IPS-20b (cell line): ENCODE data around the gene PPP1CA.

Experiments
- H3K27ac ChIP-seq: one replicate; pipeline ENCODE4 v1.5.1; 2013; ENCODE audit warnings: low read length
- H3K27me3 ChIP-seq: 2 replicates; pipeline ENCODE4 v1.6.1; 2013; ENCODE audit warnings: mild to moderate bottlenecking, low read length, inconsistent platforms; ENCODE audit not compliant: insufficient read depth
- H3K36me3 ChIP-seq: 2 replicates; pipeline ENCODE4 v1.6.1; 2013; ENCODE audit warnings: low read depth, mild to moderate bottlenecking, inconsistent platforms, low read length, moderate library complexity; ENCODE audit not compliant: insufficient read depth
- H3K4me1 ChIP-seq: 2 replicates; pipeline ENCODE4 v1.6.1; 2013; ENCODE audit warnings: mild to moderate bottlenecking, control low read depth, inconsistent platforms, low read length, moderate library complexity; ENCODE audit not compliant: insufficient read depth
- H3K4me3 ChIP-seq: 2 replicates; pipeline ENCODE4 v1.5.1; 2013; ENCODE audit warnings: mild to moderate bottlenecking, low read length, inconsistent platforms
- H3K9ac ChIP-seq: 2 replicates; pipeline ENCODE4 v1.6.1; 2013; ENCODE audit warnings: low read depth, mild to moderate bottlenecking, inconsistent platforms, low read length, moderate library complexity
- H3K9me3 ChIP-seq: 2 replicates; pipeline ENCODE4 v1.6.1; 2013; ENCODE audit warnings: mild to moderate bottlenecking, low read depth, low read length, inconsistent platforms; ENCODE audit not compliant: insufficient read depth

Gene PPP1CA

DNA sequence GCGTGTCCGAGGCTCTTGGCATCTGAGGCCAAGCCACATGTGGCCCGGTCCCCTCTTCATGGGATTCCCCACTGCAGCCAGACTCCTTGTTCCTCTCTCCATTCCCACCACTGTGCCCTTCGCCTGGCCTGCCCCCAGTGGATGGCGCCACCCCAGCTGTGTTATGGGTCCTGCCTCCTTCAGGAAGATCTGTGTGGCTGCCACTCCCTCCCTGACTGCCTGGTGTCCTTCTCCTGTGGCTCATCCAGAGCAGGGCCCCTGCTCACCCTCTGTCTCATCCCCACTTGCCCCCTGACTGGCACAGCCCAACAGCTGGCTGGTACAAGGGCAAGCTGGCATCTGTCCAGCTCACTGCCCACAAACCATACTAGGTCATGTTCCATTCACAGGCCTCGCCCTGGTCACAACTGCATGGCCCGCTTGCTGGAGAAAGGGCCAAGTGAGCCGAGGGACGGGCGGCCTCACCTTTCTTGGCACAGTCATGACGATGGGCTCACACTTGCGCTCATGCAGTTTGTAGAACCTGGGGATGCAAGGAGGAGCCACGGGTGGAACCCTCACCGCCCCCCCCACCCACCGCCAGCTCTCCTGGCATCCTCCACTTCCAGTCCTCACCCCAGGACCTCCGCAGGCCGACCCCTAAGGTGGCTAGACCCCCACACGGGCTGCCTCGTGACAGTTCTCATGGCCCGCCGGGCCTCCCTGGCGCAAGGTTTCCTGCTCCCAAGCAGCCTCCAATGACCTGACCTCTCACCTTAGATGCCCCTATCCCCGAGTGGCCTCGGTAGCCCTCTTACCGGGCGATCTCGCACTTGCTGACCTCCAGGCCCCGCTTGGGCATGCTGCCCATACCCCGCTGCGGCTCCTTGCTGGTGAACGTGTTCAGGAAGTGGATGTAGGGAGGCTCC is 37.9 kb upstream of the PPP1CA start:
- no peak overlapping the region for H3K9ac ChIP-seq
- H3K27ac ChIP-seq = no peak overlapping the region
- H3K9me3 ChIP-seq = no peaks in the 10 kb centered on the region
- peaks cover 4% of the 10 kb centered on the region for H3K4me1 ChIP-seq
- H3K36me3 ChIP-seq = peaks cover 19% of the 10 kb centered on the region
- H3K27me3 ChIP-seq = no peaks in the 10 kb centered on the region
- H3K4me3 ChIP-seq = no peak overlapping the region

DNA sequence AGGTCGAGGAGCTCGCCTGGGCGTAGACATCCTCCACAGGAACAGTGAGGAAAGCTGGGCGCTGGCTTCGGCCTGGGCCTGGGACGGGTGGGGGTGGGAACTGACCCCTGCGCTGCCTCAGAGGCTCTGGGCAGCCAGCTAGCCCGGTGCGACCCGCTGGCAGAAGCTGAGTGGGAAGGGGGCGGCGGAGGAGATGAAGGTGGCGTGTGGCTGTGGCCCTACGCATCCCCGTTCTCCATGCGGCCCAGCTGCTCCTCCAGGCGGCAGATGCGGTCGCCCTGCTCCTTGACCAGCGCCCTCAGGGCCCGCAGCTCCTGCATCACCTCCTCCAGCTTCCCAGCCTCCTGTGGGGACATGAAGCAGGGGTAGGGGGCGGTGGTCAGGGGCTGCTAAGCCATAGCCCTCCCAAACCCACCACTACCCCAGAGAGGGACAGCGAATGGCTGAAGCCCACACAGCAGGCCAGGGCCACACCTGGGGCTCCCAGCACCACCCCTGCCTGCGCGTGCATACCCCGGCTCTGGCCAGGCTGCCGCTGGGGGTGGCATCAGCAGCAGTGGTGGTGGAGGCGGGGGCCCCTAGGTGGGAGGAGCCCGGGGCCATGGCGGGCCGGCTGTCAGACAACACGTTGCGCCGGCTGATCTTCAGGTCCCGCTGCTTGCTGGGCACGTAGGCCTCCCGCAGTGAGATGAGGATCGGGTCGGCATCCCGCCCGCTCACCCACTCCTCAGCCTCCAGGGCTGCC is 36.7 kb upstream of the PPP1CA start:
- no peaks in the 10 kb centered on the region for H3K9me3 ChIP-seq
- H3K4me1 ChIP-seq = peaks cover 4% of the 10 kb centered on the region
- no peak overlapping the region for H3K27ac ChIP-seq
- H3K9ac ChIP-seq = no peak overlapping the region
- no peaks in the 10 kb centered on the region for H3K27me3 ChIP-seq
- H3K4me3 ChIP-seq = no peak overlapping the region
- peaks cover 31% of the 10 kb centered on the region for H3K36me3 ChIP-seq

GRCh38 chr11:67437809-67438157 is 36.1 kb upstream of the PPP1CA start:
- Histone ChIP-seq H3K9ac (peak overlapping the region; percentile 66; the same call in 1 of the 2 replicates), H3K4me1 (peaks cover 4% of the 10 kb centered on the region), H3K27ac (no peak overlapping the region), H3K36me3 (peaks cover 34% of the 10 kb centered on the region), H3K4me3 (no peak overlapping the region), H3K27me3 (no peaks in the 10 kb centered on the region), H3K9me3 (no peaks in the 10 kb centered on the region)

GRCh38 chr11:67437082-67437808 is 35.6 kb upstream of the PPP1CA start, which contains the start of gene PTPRCAP:
Gene PTPRCAP (minus strand): TSS chr11:67437682. CDS start chr11:67437619, 63 bp downstream.
- no peak within 1 kb of the TSS for H3K4me3 ChIP-seq
- H3K9me3 ChIP-seq = no peaks in the 10 kb centered on the region
- peak within 1 kb of the TSS; percentile 88 for H3K27ac ChIP-seq
- peak within 1 kb of the TSS; percentile 71; the same call in 1 of the 2 replicates for H3K9ac ChIP-seq
- peaks cover 4% of the 10 kb centered on the region for H3K4me1 ChIP-seq
- H3K27me3 ChIP-seq = no peaks in the 10 kb centered on the region
- peaks cover 39% of the 10 kb centered on the region for H3K36me3 ChIP-seq

DNA sequence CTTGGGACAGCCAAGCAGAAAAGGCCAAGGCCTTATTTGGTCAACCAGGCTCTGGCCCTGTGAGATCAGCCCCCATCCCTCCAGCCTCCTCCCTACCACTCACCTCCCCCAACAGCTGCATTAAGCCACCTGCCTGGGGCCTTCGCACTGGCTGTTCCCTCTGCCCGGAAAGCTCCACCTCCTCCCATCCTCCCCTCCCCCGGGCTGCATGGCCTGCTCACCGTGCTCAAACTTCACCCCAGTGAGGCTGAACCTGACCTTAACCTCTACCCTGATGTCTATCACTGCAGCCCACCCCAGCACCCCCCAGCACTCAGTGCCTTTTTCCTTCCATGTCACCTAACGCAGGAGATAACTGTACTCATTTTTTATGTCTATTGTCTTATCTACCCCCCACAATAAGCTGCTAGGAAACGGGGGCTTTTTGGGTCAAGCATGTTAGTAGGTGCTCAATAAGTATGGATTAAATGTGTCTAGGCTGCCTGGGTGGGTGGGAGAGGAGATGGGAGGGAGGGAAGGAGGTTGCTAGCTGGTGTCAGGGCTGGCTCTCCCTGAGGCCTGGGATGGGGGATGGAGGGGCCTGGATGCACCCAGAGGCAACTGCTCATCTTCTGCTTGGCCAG is 34.9 kb upstream of the PPP1CA start:
- H3K36me3 ChIP-seq = peaks cover 40% of the 10 kb centered on the region
- no peaks in the 10 kb centered on the region for H3K27me3 ChIP-seq
- H3K4me3 ChIP-seq = no peak overlapping the region
- H3K4me1 ChIP-seq = peaks cover 4% of the 10 kb centered on the region
- H3K9me3 ChIP-seq = no peaks in the 10 kb centered on the region
- peak overlapping the region; percentile 71; the same call in 1 of the 2 replicates for H3K9ac ChIP-seq
- peak overlapping the region; percentile 88 for H3K27ac ChIP-seq

DNA sequence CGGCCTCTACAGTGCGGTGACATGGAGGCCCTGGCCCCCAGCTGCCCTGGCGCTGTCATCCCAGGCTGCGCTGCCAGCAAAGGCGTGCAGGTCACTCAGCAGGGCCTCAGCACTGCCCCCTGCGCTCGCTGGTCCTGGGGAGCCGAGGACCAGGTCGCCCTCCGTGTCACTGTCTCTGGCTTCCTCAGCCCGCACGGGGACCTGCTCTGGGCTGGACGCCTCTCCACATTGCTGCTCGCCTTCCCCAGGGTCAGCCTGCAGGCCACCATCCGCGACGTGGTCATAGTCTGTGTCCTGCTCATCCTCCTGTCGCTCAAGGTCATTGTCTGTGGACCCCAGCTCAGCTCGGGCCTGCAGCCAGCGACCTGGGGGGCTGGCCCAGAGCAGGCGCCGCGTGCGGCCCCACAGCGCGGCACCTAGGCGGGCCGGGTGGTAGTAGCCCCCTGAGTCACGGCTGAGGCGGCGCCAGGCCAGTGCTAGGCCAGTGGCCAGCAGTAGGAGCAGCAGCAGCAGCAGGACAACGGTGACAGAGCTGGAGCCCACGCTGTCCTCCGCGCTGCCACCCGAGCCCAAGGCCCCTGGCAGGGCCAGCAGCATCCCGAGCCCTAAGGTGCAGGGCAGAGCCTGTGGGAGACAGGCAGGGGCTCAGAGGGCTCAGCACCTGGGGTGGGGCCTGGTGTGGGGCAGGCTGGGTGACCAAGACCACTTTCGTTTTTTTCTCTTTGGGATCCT is 34.2 kb upstream of the PPP1CA start:
- H3K9me3 ChIP-seq = no peaks in the 10 kb centered on the region
- no peak overlapping the region for H3K4me3 ChIP-seq
- no peaks in the 10 kb centered on the region for H3K27me3 ChIP-seq
- peaks cover 45% of the 10 kb centered on the region for H3K36me3 ChIP-seq
- H3K27ac ChIP-seq = peak overlapping the region; percentile 87
- peaks cover 4% of the 10 kb centered on the region for H3K4me1 ChIP-seq
- peak overlapping the region; percentile 71; the same call in 1 of the 2 replicates for H3K9ac ChIP-seq

DNA sequence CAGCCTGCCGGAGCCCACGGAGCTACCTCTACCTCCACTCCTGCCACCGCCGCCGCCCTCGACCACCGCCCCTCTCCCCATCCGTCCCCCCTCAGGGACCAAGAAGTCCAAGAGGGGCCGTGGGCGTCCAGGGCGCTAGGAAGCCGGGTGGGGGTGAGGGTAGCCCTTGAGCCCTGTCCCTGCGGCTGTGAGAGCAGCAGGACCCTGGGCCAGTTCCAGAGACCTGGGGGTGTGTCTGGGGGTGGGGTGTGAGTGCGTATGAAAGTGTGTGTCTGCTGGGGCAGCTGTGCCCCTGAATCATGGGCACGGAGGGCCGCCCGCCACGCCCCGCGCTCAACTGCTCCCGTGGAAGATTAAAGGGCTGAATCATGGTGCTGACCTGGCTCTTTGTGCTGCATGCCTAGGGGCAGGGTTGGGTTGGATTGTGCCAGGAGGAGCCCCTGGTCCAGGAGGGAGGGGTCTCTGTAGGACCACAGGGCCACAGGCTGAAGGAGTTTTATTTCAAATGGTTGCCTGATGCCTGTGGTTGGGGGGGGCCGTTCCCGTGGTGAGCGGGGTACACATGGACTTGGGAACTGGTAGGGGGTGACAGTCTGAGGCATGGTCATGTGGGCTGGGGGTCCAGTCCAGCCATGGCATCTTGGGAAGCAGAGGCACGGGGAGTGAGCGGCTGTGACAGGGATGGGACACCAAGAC is 33.5 kb upstream of the PPP1CA start:
- peaks cover 49% of the 10 kb centered on the region for H3K36me3 ChIP-seq
- peak overlapping the region; percentile 71; the same call in 1 of the 2 replicates for H3K9ac ChIP-seq
- H3K4me1 ChIP-seq = peaks cover 4% of the 10 kb centered on the region
- no peak overlapping the region for H3K4me3 ChIP-seq
- no peaks in the 10 kb centered on the region for H3K9me3 ChIP-seq
- no peak overlapping the region for H3K27ac ChIP-seq
- H3K27me3 ChIP-seq = no peaks in the 10 kb centered on the region

- Histone ChIP-seq H3K36me3 (peaks cover 47% of the 10 kb centered on the region), H3K27ac (no peak overlapping the region), H3K27me3 (no peaks in the 10 kb centered on the region), H3K4me3 (no peak overlapping the region), H3K9ac (no peak overlapping the region), H3K9me3 (no peaks in the 10 kb centered on the region), H3K4me1 (peaks cover 4% of the 10 kb centered on the region)
Measured at GRCh38 chr11:67434395-67434881, 32.8 kb upstream of the PPP1CA start.

- peaks cover 45% of the 10 kb centered on the region for H3K36me3 ChIP-seq
- H3K4me3 ChIP-seq = no peak overlapping the region
- H3K9ac ChIP-seq = no peak overlapping the region
- H3K27me3 ChIP-seq = no peaks in the 10 kb centered on the region
- H3K9me3 ChIP-seq = no peaks in the 10 kb centered on the region
- no peak overlapping the region for H3K27ac ChIP-seq
- H3K4me1 ChIP-seq = peaks cover 4% of the 10 kb centered on the region
Measured at GRCh38 chr11:67433536-67434394, 32.1 kb upstream of the PPP1CA start.
